MCF 10A (cell line): ENCODE results near the gene KRT86. TPM values are rescaled to one million over a fixed set of nuclear protein-coding genes. Genes with fewer than 3 reads are reported as not detected.
A peak's percentile ranks its signal among the peaks of the same experiment; 100 is the strongest.
"Not testable (repeated sequence)": the region's sequence is repeated elsewhere in the genome, so short reads cannot be mapped to it uniquely, and the experiment has no call there.

Experiments
- BruUV-seq: library from RNA; stranded (reverse); fragments of 400-500 nt; replicated peaks from 2 replicates; lab custom pipeline; 2021; lab: Mats Ljungman, UMichigan
- CTCF ChIA-PET: fragments of 300-600 bp; sonication (Branson Sonifier 250); formaldehyde crosslinking; extraction: SDS; loops from one replicate; lab custom pipeline; 2021; ENCODE audit warnings: antibody characterized with exemption, inconsistent platforms; lab: Yijun Ruan, JAX
- POLR2A ChIA-PET: fragments of 300-600, 350-650 bp; sonication (Branson Sonifier 250); formaldehyde crosslinking; extraction: SDS; loops from one replicate; lab custom pipeline; 2020; ENCODE audit warnings: antibody characterized with exemption, inconsistent platforms; lab: Yijun Ruan, JAX
- DNase-seq: peaks from one replicate; pipeline ENCODE4 v3.0.0-alpha.2; 2018; ENCODE audit not compliant: unreplicated experiment
- H3K27ac Mint-ChIP-seq: one replicate; pipeline ENCODE4 v1.8.0; 2022; ENCODE audit warnings: mild to moderate bottlenecking, low read depth, mixed read lengths; ENCODE audit not compliant: unreplicated experiment
- H3K27me3 Mint-ChIP-seq: one replicate; pipeline ENCODE4 v1.8.0; 2022; ENCODE audit warnings: mixed read lengths; ENCODE audit not compliant: insufficient read depth, unreplicated experiment
- H3K36me3 Mint-ChIP-seq: one replicate; pipeline ENCODE4 v1.8.0; 2022; ENCODE audit warnings: mild to moderate bottlenecking, moderate library complexity, mixed read lengths; ENCODE audit not compliant: insufficient read depth, unreplicated experiment
- H3K4me1 Mint-ChIP-seq: one replicate; pipeline ENCODE4 v1.8.0; 2022; ENCODE audit warnings: mixed read lengths; ENCODE audit not compliant: insufficient read depth, unreplicated experiment
- H3K4me3 Mint-ChIP-seq: one replicate; pipeline ENCODE4 v1.8.0; 2022; ENCODE audit warnings: mild to moderate bottlenecking, moderate library complexity, mixed read lengths; ENCODE audit not compliant: unreplicated experiment
- H3K9me3 Mint-ChIP-seq: one replicate; pipeline ENCODE4 v1.8.0; 2022; ENCODE audit warnings: mixed read lengths; ENCODE audit not compliant: unreplicated experiment
- CTCF ChIP-seq: fragments of 200-600 bp; IDR thresholded peaks from one replicate; pipeline ENCODE4 v1.8.0; 2022; ENCODE audit warnings: antibody characterized with exemption, mild to moderate bottlenecking; ENCODE audit not compliant: unreplicated experiment
- intact Hi-C: fragments of 100-400 bp; cut with micrococcal nuclease; formaldehyde crosslinking; loops from 2 replicates; pipeline ENCODE4 v1.14.1; 2022
- total RNA-seq: library from RNA; stranded (reverse); gene quantifications from 2 replicates; pipeline ENCODE4 v1.2.3, GENCODE V29; 2022

Gene KRT86
- total RNA-seq, 1 experiment from 2014 or later, result 37.8 TPM

- Mint-ChIP-seq H3K9me3 (no peaks in the 10 kb centered on the region), H3K27me3 (no peaks in the 10 kb centered on the region), H3K4me3 (peak overlapping the region; percentile 80), H3K4me1 (peaks cover 46% of the 10 kb centered on the region), H3K27ac (peak overlapping the region; percentile 83), H3K36me3 (peaks cover 30% of the 10 kb centered on the region)
- no peak for DNase-seq
- no TSS peak for BruUV-seq
- POLR2A ChIA-PET, result interaction anchor here (0.6 to 2.1 kb wide), 12 partner anchors 8 to 620 kb away, joined by 3 to 6 read pairs (median 4); partner anchors contain the start of gene KRT5
- no peak for TF ChIP-seq CTCF
- CTCF ChIA-PET, result interaction anchor here (0.7 to 4.0 kb wide), 16 partner anchors 8 to 986 kb away, joined by 3 to 32 read pairs (median 4); partner anchors contain the start of gene KRT86
- intact Hi-C loops, result no loop called here
Observed at GRCh38 chr12:52285851-52286530, 11.5 kb downstream of the KRT86 start.

- Mint-ChIP-seq H3K4me1 (peaks cover 46% of the 10 kb centered on the region), H3K36me3 (peaks cover 30% of the 10 kb centered on the region), H3K27ac (peak overlapping the region; percentile 83), H3K4me3 (peak overlapping the region; percentile 80)
- H3K27me3 Mint-ChIP-seq, intact Hi-C loops, H3K9me3 Mint-ChIP-seq: not testable (repeated sequence)
- POLR2A ChIA-PET, result interaction anchor here (0.6 to 1.8 kb wide), 10 partner anchors 12 to 619 kb away, joined by 3 to 5 read pairs (median 4); partner anchors contain the start of gene KRT5
- peak; percentile 65 for DNase-seq
- BruUV-seq, result TSS peak; percentile 81
- CTCF ChIA-PET, result interaction anchor here (0.7 to 4.0 kb wide), 16 partner anchors 8 to 985 kb away, joined by 3 to 32 read pairs (median 4); no protein-coding TSS in a partner anchor
- peak; percentile 32 for TF ChIP-seq CTCF
Observed at GRCh38 chr12:52286857-52287785, 12.7 kb downstream of the KRT86 start.

GRCh38 chr12:52287816-52288805 lies 13.7 kb downstream of the KRT86 start:
- H3K9me3 Mint-ChIP-seq, H3K27me3 Mint-ChIP-seq, BruUV-seq, intact Hi-C loops: not testable (repeated sequence)
- Mint-ChIP-seq H3K36me3 (peaks cover 30% of the 10 kb centered on the region), H3K4me1 (peaks cover 39% of the 10 kb centered on the region), H3K27ac (peak overlapping the region; percentile 83), H3K4me3 (peak overlapping the region; percentile 80)
- ChIA-PET POLR2A (interaction anchor here (0.6 to 1.1 kb wide), 3 partner anchors 39 to 236 kb away, joined by 3 to 4 read pairs (median 3); no protein-coding TSS in a partner anchor), CTCF (interaction anchor here (0.6 to 4.0 kb wide), 3 partner anchors 9 to 40 kb away, joined by 3 to 32 read pairs (median 3); no protein-coding TSS in a partner anchor)
- peak; percentile 85 for DNase-seq

GRCh38 chr12:52290483-52291134 lies 16.2 kb downstream of the KRT86 start:
- intact Hi-C loops, POLR2A ChIA-PET, H3K4me3 Mint-ChIP-seq, H3K27me3 Mint-ChIP-seq, H3K27ac Mint-ChIP-seq, DNase-seq, H3K9me3 Mint-ChIP-seq, CTCF ChIA-PET, BruUV-seq: not testable (repeated sequence)
- Mint-ChIP-seq H3K36me3 (peaks cover 20% of the 10 kb centered on the region), H3K4me1 (peaks cover 22% of the 10 kb centered on the region)
